HL-60/S4 (cell line): ENCODE measurements around the gene CHL1.

Experiments
- in situ Hi-C: fragments of 300-500 bp; cut with MboI; formaldehyde crosslinking; loops from 2 replicates; pipeline ENCODE4 v1.14.3; 2022; ENCODE audit warnings: low sequenced_read_pairs

Gene CHL1

GRCh38 chr3:396293-396692 lies 199.7 kb downstream of the CHL1 start:
- in situ Hi-C loops = no loop called here

GRCh38 chr3:399647-400046 lies 203.1 kb downstream of the CHL1 start:
- in situ Hi-C loops = no loop called here

- in situ Hi-C loops = no loop called here
Measured at GRCh38 chr3:403826-404225, 207.3 kb downstream of the CHL1 start.

GRCh38 chr3:409011-409410 lies 212.4 kb downstream of the CHL1 start:
- in situ Hi-C loops = no loop called here

- in situ Hi-C loops = no loop called here
Measured at GRCh38 chr3:411226-411625, 214.7 kb downstream of the CHL1 start.

- in situ Hi-C loops = no loop called here
Measured at GRCh38 chr3:414063-414462, 217.5 kb downstream of the CHL1 start.

GRCh38 chr3:418239-418929 lies 221.8 kb downstream of the CHL1 start:
- in situ Hi-C loops = no loop called here

GRCh38 chr3:420584-420983 lies 224.0 kb downstream of the CHL1 start:
- in situ Hi-C loops = no loop called here

GRCh38 chr3:425079-425478 lies 228.5 kb downstream of the CHL1 start:
- in situ Hi-C loops = no loop called here

- in situ Hi-C loops = no loop called here
Measured at GRCh38 chr3:426072-426471, 229.5 kb downstream of the CHL1 start.

GRCh38 chr3:427128-427527 lies 230.6 kb downstream of the CHL1 start:
- in situ Hi-C loops = no loop called here

GRCh38 chr3:430186-430585 lies 233.6 kb downstream of the CHL1 start:
- in situ Hi-C loops = no loop called here

GRCh38 chr3:435161-435560 lies 238.6 kb downstream of the CHL1 start:
- in situ Hi-C loops = no loop called here

GRCh38 chr3:436053-436452 lies 239.5 kb downstream of the CHL1 start:
- in situ Hi-C loops = no loop called here

- in situ Hi-C loops = no loop called here
Measured at GRCh38 chr3:440826-441225, 244.3 kb downstream of the CHL1 start.

- in situ Hi-C loops = no loop called here
Measured at GRCh38 chr3:445960-446359, 249.4 kb downstream of the CHL1 start.

GRCh38 chr3:447671-448070 lies 251.1 kb downstream of the CHL1 start:
- in situ Hi-C loops = no loop called here

GRCh38 chr3:449711-450110 lies 253.1 kb downstream of the CHL1 start:
- in situ Hi-C loops = no loop called here

GRCh38 chr3:452221-452620 lies 255.7 kb downstream of the CHL1 start:
- in situ Hi-C loops = no loop called here

GRCh38 chr3:453106-453505 lies 256.5 kb downstream of the CHL1 start:
- in situ Hi-C loops = no loop called here

GRCh38 chr3:454986-455385 lies 258.4 kb downstream of the CHL1 start:
- in situ Hi-C loops = no loop called here

GRCh38 chr3:458124-458523 lies 261.6 kb downstream of the CHL1 start:
- in situ Hi-C loops = no loop called here

GRCh38 chr3:458653-459310 lies 262.2 kb downstream of the CHL1 start:
- in situ Hi-C loops = no loop called here
